ENCODE data around the gene VGF. TPM values are rescaled to one million over a fixed set of nuclear protein-coding genes. Genes with fewer than 3 reads are reported as not detected.

The VGF gene
- total RNA-seq, 1 experiment from 2014 or later = 4.4 TPM

DNA sequence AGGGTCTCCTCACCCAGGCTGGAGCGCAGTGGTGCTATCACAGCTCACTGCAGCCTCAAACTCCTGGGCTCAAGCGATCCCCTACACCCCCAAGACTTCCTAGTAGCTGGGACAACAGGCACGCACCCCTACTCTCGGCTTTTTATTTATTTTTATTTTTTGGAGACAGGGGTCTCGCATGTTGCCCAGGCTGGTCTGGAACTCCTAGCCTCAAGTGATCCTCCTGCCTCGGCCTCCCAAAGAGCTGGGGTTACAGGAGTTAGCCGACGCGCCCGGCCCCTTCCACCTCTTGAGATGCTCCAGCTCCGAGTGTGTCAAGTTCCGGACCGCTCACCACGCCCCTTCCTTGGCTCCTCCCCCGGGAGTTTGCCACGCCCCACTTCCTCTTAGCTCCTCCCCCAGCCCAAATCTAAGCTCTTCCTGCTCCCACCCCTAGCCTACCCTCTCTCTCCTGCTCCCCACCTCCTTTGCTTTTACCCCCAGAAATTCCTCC lies 8.4 kb upstream of the VGF start:
- DNase-seq (ENCODE audit: low read depth, low spot score) (no peak), ATAC-seq (peak; percentile 74)
- H3K27me3 ChIP-seq (ENCODE audit: control insufficient read depth, insufficient read depth, low read length) = peaks cover 16% of the 10 kb centered on the region
- no peaks in the 10 kb centered on the region for H3K9me3 ChIP-seq (ENCODE audit: control insufficient read depth, insufficient read depth, low read depth, low read length)
- intact Hi-C loops (cut with micrococcal nuclease; ENCODE audit: unreplicated experiment) = no loop called here
- ChIA-PET POLR2A (interaction anchor here (0.6 to 1.7 kb wide), 4 partner anchors 15 to 44 kb away, joined by 4 to 7 read pairs (median 6); partner anchors contain the start of gene ZNHIT1), CTCF (interaction anchor here (0.9 to 1.0 kb wide), 2 partner anchors 19 to 22 kb away, joined by 3 to 7 read pairs; no protein-coding TSS in a partner anchor)
- no peaks in the 10 kb centered on the region for H3K36me3 ChIP-seq (ENCODE audit: control insufficient read depth, insufficient read depth, low read length)
- BruUV-seq (replicated peaks) = no TSS peak
- in situ Hi-C loops (cut with HindIII; ENCODE audit: low pct_unique_long_range_greater_than_20kb, low sequenced_read_pairs) = no loop called here
- TF ChIP-seq TCF7L2 (IDR thresholded peaks at IDR 0.05; ENCODE audit: low read depth, low read length) (no peak), REST (IDR thresholded peaks at IDR 0.05; ENCODE audit: insufficient read depth in 1 of 2, low read depth in 2 of 2, low read length in 1 of 2) (no peak), POLR2AphosphoS5 (IDR thresholded peaks at IDR 0.05; ENCODE audit: low read depth, low read length) (no peak), SIN3A (IDR thresholded peaks at IDR 0.05; ENCODE audit: borderline replicate concordance, insufficient read depth, low read depth, low read length) (no peak)
- TF ChIP-seq, protein P1, sequence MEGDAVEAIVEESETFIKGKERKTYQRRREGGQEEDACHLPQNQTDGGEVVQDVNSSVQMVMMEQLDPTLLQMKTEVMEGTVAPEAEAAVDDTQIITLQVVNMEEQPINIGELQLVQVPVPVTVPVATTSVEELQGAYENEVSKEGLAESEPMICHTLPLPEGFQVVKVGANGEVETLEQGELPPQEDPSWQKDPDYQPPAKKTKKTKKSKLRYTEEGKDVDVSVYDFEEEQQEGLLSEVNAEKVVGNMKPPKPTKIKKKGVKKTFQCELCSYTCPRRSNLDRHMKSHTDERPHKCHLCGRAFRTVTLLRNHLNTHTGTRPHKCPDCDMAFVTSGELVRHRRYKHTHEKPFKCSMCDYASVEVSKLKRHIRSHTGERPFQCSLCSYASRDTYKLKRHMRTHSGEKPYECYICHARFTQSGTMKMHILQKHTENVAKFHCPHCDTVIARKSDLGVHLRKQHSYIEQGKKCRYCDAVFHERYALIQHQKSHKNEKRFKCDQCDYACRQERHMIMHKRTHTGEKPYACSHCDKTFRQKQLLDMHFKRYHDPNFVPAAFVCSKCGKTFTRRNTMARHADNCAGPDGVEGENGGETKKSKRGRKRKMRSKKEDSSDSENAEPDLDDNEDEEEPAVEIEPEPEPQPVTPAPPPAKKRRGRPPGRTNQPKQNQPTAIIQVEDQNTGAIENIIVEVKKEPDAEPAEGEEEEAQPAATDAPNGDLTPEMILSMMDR (IDR thresholded peaks at IDR 0.05) = no peak
- no peak overlapping the region for H3K27ac ChIP-seq (ENCODE audit: low read length)
- peak overlapping the region; percentile 31 to 62 for H3K4me3 ChIP-seq (ENCODE audit: low read depth in 2 of 2, low read length in 2 of 2)
- peaks cover 33% of the 10 kb centered on the region for H3K4me1 ChIP-seq (ENCODE audit: control insufficient read depth, insufficient read depth, low read length)

DNA sequence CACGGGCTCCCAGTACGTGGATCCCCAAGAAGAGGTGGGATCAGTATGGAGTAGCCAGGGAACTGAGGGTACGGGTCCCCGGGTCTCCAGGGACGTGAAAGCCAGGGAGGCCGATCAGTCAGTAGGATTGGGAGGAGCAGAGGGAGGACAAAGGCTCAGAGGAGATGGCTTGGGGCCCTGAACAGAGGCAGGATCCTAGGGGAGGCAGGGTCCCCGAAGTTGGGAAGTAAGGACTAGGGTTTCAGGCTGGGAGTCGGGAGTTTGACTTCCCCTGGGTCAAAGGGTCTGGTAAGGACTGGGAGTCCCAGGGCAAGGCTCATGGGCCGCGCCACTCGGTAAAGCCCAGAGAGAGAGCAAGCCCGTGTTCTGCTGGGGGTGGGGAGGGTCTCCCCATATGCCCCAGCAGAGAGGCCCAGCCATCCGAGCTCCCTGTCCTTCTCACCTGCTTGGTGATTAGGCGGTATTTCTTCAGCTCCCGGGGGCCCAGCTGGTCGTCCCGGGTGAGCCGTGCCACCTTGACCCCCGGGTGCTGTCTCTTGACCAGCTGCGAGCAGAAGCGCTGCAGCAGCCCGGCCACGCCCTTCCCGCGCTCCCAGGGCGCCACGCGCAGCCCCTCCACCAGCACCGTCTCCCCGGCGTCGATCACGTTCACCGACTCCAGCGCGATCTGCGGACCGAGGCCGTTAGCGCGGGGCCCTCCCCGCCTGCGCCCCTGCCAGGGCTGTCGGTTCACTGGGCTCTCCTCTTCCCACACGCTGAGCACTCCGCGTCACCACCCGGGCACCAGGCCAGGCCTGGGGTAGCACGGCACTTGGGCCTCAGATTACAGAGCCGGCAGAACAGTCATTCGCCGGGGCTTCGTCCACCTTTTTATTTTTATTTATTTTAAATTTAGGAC lies 7.7 kb upstream of the VGF start:
- Histone ChIP-seq H3K27me3 (ENCODE audit: control insufficient read depth, insufficient read depth, low read length) (peaks cover 16% of the 10 kb centered on the region), H3K9me3 (ENCODE audit: control insufficient read depth, insufficient read depth, low read depth, low read length) (no peaks in the 10 kb centered on the region), H3K36me3 (ENCODE audit: control insufficient read depth, insufficient read depth, low read length) (no peaks in the 10 kb centered on the region), H3K4me1 (ENCODE audit: control insufficient read depth, insufficient read depth, low read length) (peaks cover 37% of the 10 kb centered on the region), H3K4me3 (ENCODE audit: low read depth in 2 of 2, low read length in 2 of 2) (peak overlapping the region; percentile 31 to 62), H3K27ac (ENCODE audit: low read length) (no peak overlapping the region)
- intact Hi-C loops (cut with micrococcal nuclease; ENCODE audit: unreplicated experiment) (no loop called here), in situ Hi-C loops (cut with HindIII; ENCODE audit: low pct_unique_long_range_greater_than_20kb, low sequenced_read_pairs) (no loop called here)
- POLR2A ChIA-PET = interaction anchor here (0.7 to 1.7 kb wide), 3 partner anchors 14 to 45 kb away, joined by 4 to 7 read pairs (median 6); partner anchors contain the start of gene ZNHIT1
- CTCF ChIA-PET = interaction anchor here (0.9 kb wide), 1 partner anchor 20 kb away, joined by 3 read pairs; no protein-coding TSS in a partner anchor
- TF ChIP-seq POLR2AphosphoS5 (IDR thresholded peaks at IDR 0.05; ENCODE audit: low read depth, low read length) = no peak
- TF ChIP-seq TCF7L2 (IDR thresholded peaks at IDR 0.05; ENCODE audit: low read depth, low read length) = no peak
- TF ChIP-seq SIN3A (IDR thresholded peaks at IDR 0.05; ENCODE audit: borderline replicate concordance, insufficient read depth, low read depth, low read length) = no peak
- TF ChIP-seq, protein P1 (IDR thresholded peaks at IDR 0.05) = no peak
- TF ChIP-seq REST (IDR thresholded peaks at IDR 0.05; ENCODE audit: insufficient read depth in 1 of 2, low read depth in 2 of 2, low read length in 1 of 2) = no peak
- ATAC-seq = peak; percentile 76
- no TSS peak for BruUV-seq (replicated peaks)
- DNase-seq (ENCODE audit: low read depth, low spot score) = no peak

All from Panc1 (cell line).